GM19452 (cell line): ENCODE data around the gene LAP3.
"Not testable (repeated sequence)": the region's sequence is repeated elsewhere in the genome, so short reads cannot be mapped to it uniquely, and the experiment has no call there.

ENCODE experiments used
- ATAC-seq: cut with Tn5 transposase; IDR thresholded peaks from one replicate; pipeline ENCODE4 v1.9.1; 2021; ENCODE audit not compliant: unreplicated experiment

LAP3 gene

DNA sequence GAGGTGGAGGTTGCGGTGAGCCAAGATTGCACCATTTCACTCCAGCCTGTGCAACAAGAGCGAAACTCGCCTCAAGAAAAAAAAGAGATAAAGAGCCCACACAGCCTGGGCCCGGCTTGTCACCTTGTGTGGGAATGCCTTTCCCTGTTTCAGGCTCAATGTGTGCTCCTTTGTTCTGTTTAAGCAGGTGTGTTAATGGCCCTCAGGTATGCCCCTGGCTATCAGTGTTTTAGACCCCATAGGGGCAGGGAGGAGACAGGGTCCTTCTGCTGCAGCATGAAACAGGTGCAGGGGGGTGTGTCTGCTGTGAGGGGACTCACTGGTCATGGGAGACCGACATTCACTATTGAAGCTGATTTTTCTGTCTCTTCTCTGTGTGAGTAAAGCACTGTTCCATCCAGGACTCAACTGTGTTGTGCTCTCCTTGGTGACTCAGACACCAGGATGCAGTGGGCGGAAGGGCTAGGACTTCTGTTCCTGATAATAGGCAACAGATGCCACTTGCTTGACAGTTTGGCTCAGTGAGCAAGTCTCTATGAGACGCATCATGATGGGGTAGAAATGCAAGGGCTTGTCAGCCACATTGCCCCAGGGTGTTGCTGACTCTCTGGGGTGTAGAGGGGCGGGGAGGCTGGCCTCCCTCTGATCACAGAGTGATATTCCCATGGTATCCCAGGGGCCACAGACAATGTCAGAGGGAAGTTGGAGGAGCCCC lies 15.6 kb upstream of the LAP3 start:
- no peak for ATAC-seq

DNA sequence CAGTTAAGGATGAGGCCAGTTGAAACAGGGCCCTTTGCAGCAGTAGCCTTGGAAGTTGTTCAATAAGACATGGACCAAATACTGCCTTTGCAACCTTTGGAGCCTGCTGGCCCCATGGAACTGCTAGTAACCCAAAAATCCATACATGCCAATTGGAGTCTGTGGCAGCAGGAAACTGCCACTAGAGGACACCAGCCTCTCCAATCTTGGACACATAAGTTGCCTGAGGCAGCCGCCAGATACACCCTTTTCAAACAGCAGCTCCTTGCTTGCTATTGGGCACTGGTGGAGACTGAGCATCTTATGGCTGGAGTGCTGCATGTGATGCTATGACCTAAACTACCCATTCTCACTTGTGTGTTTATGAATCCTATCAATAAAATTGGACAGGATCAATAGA lies 14.8 kb upstream of the LAP3 start:
- no peak for ATAC-seq

DNA sequence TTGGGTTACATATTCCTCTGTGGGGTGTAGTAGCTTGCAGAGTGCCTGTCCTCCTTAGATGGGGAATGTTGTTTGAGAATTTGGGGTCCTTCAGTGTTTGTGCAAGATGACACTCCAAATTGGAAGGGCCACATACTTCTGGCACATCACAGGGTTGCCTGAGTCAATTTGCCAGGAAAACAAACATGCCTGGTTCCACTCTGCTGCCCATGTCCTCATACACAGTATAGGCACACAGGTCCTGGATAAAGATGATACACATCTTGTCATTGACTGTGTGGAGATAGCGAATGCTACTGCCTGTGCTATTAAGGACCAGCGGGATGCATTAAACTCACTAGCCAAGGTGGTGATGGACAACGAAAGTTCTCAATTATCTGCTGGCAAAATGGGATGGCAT lies 11.2 kb upstream of the LAP3 start:
- no peak for ATAC-seq

DNA sequence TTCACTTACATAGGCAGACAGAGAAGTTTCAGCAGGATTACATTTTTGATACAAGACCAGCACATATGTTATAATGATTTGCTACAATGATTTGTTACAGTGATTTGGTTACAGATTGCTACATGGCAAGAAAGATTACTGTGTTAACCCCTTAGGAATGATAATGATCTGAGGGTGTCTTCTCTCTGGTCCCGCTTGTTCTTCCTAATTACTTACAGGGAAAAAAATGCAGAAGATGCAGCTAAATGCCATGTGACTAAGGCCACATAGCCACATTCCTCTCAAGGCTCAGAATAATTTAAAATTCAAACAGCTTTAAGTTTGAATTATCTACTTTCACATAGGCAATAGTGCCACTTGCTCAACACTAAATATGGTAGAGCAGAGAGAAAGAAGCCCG lies 9.7 kb upstream of the LAP3 start:
- ATAC-seq, result no peak

DNA sequence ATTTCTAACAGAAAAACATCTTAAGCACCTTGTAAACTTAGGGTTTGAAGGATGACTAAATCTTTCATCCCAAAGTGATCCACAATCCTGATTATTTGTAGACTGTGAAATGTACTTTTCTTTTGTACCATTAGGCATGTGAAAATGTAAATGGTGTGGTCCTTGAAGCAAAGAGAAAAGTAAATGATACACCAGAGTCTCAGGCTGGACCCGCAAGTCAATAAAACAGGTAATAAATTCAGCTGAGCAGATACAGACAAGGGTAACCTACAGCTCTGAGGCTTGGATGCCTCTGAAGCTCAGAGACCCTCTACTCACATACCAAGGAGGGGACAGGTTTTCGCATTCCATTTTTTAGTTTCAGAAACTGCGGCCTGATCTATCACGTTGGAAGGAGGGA lies 2.8 kb upstream of the LAP3 start:
- ATAC-seq, result no peak

DNA sequence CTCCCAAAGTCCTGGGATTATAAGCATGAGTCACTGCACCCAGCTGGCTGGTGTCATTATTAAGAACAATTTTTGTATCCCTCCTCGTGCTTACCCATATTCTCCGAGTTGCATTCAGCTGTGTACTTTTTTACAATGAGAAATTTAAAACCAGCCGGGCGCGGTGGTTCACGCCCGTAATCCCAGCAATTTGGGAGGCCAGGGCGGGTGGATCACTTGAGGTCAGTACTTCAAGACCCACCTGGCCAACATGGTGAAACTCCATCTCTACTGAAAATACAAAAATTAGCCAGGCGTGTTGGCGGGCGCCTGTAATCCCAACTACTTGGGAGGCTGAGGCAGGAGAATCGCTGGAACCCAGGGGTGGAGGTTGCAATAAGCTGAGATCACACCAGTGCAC lies 1.8 kb upstream of the LAP3 start:
- ATAC-seq, result not testable (repeated sequence)

DNA sequence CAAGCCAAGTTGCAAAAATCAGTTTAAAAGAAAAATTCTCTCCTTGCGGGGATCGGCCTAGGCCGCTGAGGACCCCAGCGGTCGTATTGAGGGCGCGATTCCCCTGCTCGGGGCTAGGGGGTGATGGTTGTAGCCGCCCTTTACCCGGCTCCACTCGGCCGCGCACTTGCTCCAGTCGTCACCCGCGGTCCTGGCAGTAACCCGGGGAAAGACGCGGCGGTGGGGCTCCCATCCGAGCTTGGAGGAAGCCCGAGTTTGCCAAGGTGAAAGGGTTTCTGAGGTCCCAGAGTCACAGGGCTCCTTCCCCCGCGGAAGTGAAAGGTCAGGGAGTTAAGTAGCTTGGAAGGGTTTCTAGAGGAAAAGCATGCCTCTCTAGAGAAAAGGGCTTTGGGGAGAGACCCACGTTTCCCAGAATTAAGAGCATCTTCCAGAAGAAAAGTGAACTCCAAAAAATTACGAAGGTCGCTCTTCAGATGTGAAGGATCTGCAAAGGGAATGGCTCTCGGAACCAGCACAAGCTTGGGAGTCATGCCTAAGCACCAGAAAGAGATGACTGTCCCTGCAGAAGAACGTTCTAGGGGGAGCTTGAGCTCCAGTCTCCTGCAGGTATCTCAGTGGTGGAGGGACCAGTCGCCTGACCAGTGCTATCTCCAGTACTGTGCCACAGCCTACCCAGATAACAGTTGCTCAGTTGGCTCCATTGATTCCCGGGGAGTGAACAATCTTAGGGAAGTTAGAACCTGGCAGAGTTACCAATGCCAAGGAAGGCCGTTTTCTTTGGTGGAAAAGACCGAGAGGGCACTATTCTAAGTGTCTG lies 875 bp downstream of the LAP3 start:
- ATAC-seq, result peak; percentile 11

DNA sequence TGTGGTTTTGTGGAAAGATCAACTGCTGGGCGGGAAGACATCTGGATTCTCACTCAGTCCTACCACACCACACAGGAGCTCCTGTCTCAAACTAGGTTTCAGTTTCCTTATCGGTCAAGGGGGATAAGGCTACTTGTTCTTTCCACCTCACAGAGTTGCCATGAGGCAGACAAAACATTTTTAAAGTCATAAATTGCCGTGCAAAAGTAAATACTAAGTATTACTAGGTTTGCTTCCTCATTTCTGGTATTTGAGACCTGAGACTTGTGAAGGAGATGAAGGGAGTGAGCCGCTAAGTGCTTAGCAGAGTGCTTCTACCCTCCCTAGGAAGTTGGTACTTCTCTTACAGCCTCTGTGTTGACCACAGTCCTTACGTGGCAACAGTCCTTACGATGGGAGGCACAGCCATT lies 1.5 kb downstream of the LAP3 start:
- peak; percentile 37 for ATAC-seq

DNA sequence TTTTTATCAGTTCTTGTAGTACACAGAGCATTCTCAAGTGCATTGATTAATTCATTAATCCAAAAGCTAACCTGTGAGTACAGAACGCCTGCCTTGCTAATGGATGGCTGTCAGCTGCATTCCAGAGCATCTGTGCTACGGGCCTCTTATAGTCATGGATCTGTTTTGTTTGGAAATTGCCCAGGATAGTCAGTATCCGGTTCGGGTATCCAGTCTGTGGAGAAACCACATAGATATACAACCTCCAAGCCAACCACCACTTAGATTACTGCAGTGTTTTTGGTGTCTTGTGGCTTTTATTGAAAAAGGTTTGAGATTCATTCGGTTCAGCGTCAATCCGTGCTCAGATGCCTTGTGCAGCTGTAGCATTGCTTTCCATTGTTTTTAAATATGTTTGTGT lies 4.0 kb downstream of the LAP3 start:
- no peak for ATAC-seq

DNA sequence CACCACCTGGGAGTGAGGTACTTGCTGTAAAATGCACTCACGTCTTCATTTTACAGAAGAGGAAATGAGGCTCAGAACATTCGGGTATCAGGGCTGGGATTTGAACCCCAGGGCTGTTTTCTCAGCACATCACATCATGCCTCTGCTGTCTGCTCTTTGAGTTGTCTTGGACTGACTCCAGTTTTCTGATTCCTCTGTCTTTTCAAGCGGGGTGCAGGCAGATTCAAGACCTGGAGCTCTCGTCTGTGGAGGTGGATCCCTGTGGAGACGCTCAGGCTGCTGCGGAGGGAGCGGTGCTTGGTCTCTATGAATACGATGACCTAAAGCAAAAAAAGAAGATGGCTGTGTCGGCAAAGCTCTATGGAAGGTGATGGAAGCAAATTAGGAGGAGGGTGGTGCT lies 6.3 kb downstream of the LAP3 start:
- ATAC-seq, result no peak

DNA sequence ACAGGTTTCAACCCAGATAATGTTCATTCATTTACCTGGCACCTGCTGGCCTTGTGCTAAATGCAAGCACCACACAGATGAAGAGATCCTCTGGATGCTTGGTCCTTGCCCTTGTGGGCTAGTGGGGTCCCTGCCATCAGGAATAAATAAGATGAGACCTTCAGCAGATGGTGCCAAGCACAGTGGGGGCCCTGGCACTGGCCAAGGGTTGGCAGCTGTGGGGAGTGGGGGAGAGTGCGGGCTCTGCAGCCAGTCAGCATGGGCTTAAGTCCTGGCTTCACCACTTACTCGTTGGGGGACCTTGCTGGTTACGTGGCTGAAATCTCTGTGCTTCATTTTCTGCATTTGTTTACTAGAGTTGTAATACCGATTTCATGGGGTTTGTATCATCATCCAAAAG lies 6.9 kb downstream of the LAP3 start:
- ATAC-seq, result no peak

DNA sequence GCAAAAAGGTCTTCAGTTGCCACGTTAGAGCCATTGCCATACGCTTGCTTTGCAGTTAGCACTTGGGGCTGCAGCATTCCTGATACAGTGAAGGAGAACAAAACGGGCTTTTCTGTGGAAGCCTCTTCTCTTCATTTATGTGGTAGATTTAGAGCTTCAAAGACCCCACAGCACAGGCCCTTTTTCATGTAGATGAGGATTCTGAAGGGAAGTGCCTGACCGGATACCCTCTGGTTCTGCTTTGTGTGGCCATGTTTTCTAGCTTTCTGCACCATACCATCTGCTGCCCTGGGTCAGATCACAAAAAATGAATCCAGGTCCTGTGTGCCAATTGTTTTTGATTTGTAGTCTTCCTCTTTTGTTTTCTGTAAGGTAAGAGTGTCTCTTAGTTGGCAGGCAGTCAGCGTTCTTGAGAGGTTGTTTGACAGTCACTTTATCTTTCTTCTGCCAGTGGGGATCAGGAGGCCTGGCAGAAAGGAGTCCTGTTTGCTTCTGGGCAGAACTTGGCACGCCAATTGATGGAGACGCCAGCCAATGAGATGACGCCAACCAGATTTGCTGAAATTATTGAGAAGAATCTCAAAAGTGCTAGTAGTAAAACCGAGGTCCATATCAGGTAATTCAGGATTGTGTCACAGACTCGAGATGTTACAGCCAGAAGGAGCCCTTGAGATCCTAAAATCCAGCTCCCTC lies 7.7 kb downstream of the LAP3 start:
- no peak for ATAC-seq

DNA sequence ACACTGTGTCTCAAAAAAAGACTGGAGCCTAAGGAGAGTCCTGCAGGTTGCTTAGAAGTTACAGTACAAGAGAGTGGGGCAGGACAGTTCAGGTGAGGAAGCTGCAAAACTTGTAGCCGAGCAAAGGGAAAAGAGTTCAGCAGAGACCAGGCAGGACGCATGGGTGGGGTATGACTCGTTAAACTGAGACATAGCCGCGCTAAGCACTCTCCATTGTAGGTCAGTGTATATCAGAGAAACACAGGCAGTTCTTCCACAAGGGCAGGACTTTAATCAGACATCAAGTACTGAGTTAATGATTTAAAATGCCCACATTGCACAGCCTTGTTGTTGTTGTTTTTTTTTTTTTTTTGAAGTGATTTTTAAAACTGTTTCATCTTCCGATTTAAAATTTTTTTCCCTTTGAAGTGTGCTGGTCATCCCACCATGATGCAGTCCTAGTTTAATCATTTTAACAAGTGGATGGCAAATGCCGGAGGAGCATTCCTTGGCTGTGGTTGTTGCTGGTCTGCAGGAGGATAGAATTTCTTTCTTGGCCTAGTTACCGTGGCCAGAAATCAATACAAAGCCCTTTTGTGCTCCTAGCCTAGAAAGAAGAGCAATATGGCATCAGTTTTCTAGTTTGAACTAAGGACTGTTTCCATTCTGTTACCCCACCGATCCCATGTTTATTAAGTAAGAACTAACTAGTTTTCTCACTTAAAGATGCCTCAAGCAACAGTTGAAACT lies 10.3 kb downstream of the LAP3 start:
- ATAC-seq, result no peak

DNA sequence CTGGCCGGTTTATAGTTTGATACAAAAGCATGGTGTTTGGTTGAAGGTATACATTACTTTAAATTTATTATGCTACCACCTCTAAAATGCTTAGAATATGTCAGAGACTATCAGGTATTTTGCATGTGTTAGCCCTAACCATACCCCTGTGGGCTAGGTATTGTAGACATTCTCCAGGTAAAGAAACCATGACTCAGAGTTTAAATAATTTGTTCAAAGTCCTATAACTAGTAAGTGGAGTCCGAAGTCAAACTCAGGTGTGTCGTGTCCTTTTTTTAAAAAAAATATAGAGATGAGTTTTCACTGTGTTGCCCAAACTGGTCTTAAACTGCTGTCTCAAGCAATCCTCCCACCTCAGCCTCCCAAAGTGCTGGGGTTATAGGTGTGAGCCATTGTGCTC lies 12.4 kb downstream of the LAP3 start:
- no peak for ATAC-seq

DNA sequence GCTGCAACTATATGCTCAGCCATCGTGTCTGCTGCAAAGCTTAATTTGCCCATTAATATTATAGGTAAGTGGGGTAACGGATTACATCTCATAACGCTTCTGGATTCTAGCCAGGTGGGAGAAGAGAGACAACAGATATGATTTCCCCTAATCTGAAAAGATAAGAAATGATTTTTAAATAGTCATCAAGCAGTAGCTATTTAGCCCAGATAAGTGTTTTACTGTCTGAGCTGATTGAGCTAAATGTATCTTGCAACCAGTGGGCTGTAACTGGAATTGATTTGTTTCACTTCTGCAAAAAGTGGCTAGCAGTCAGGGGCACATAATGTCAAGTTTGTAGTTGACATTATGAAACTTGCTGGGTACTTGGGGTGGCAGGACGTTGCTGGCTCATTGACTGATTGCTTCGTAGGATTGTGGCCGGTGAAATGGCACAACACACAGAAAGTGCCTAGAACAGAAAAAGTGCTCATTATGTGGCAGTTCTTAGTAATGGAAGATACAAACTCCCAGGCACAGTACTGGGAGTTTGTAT lies 18.5 kb downstream of the LAP3 start:
- peak; percentile 91 for ATAC-seq

DNA sequence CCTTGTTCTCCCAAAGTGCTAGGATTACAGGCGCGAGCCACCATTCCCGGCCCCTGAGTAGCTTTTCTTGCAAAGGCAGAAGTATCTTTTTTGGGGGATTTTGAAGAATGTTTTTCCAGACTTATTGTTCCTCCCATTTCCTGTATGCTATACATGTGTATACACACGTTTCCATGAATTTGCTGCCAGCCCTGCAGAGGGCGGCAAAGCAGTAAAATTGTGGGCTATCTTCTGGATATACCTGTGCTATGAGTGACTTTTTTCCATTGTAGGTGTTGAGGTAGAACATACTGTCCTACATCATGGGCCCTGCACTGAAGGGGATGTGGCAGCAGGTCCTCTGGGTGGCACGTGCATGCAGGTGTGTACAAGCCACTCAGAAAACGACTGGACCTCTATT lies 20.5 kb downstream of the LAP3 start:
- ATAC-seq, result no peak

DNA sequence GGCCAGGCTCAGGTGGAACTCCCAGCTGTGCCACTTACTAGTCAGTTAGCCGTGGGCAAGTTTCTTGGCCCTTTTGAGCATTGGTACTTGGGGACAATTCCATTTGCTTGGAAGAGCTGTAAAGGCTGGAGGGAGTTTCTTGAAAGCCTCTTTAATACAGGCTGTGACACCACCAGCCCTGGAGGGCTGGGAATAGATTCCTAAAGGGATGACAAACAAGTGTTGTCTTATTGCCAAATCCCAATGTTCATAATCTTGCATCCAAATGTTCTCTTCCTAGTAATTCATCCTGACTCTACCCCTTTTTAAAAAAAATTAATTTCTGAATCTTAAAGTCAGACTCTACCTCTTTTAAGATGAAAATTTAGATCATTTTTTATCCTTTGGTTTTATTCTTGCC lies 22.8 kb downstream of the LAP3 start:
- no peak for ATAC-seq

DNA sequence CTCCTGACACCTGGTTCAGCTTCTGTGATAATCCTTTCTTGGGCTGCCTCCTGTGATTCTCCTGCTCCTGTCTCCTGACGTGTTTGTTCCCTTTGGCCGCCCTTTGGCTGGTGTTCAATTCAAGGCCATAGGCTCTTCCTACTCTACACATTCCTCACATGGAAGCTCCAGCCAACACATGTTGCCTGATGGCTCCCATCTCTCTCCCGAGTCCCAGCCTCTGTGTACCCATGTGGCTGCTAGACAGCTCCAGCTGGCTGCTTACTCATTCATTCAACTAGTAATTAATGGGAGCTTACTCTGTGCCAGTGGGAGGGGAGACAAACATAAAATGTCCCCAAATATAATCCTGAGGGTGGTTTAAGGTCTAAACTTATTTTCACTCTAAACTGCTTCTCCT lies 28.2 kb downstream of the LAP3 start:
- ATAC-seq, result no peak

DNA sequence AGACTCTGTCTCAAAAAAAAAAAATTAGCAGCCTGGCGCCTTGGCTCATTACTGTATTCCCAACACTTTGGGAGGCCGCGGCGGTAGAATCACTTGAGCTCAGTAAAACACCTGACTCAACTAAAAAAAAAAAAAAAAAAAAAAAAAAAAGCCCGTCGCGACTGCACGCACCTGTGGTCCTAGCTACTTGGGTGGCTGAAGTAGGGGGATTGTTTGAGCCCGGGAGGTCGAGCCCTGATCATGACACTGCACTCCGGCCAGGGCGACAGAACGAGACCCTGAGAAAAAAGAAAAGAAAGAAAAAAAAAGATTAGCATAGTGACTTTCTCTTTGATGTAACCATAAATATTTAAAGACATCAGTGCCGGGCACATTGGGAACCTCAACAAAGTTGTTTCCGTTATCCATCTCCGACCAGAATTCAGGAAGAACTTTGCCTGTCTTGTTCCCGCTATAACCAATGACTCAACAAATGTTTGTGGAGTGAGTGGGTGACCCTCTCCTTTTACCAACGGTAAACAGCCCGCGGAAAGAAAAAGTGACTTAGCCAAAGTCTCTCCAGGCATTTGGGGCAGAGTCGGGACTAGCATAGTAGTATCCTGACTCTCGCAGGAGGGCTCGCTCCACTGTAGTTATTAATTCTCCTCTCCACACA lies 36.9 kb downstream of the LAP3 start:
- peak; percentile 54 for ATAC-seq

DNA sequence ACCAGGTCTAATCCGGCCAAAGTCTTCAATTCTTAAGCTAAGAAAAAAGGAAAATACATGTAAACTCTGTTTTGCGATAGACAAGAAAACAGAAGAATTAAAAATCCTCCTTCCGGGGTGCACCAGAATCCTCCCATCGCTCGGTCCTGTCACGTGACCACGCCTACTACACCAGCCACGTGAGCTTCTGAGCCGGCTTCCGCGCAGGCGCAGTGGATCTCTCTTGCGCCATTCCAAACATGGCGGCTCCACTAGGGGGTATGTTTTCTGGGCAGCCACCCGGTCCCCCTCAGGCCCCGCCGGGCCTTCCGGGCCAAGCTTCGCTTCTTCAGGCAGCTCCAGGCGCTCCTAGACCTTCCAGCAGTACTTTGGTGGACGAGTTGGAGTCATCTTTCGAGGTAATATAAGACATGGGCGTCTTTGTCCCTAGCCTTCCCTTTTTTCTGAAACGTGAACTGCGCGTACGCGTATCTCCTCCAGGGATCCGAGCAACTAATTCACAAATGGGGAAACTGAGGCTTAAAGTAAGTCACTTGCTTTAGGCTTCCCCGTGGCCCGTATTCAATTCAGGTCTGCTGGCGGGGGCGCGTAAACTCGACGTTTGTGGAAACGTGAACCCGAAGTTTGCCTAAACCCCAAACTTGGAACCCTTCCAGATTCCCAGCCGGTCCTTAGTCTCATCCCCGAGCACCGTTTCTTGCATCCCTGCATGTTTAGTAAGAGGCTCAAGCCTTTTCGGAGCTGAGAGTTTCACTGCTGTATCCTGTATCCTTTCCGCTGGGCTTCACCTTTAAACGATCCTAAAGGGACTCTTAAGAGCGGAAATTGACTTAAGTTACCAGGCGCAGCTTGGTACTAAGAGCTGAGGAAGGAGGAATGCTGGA lies 37.7 kb downstream of the LAP3 start, which contains the start of gene MED28:
TSS of gene MED28 (plus strand) at position 226 of the 884 bp plus-strand sequence. CDS start at position 240, 14 bp downstream.
- ATAC-seq, result peak; percentile 96
